ENCODE data around the gene ITGB4.

The ITGB4 gene

GRCh38 chr17:75731086-75731715 lies 9.9 kb downstream of the ITGB4 start:
- no peak for DNase-seq (ENCODE audit: low read depth, low spot score)

GRCh38 chr17:75731716-75732498 lies 10.6 kb downstream of the ITGB4 start:
- no peak for DNase-seq (ENCODE audit: low read depth, low spot score)

- no peak for DNase-seq (ENCODE audit: low read depth, low spot score)
These were observed 12.2 kb downstream of the ITGB4 start for GRCh38 chr17:75733471-75733870.

GRCh38 chr17:75734674-75735294 lies 13.5 kb downstream of the ITGB4 start:
- no peak for DNase-seq (ENCODE audit: low read depth, low spot score)

GRCh38 chr17:75736173-75736835 lies 15.0 kb downstream of the ITGB4 start:
- no peak for DNase-seq (ENCODE audit: low read depth, low spot score)

- DNase-seq (ENCODE audit: low read depth, low spot score), result no peak
These were observed 16.1 kb downstream of the ITGB4 start for GRCh38 chr17:75737133-75737962.

- DNase-seq (ENCODE audit: low read depth, low spot score), result no peak
These were observed 17.1 kb downstream of the ITGB4 start for GRCh38 chr17:75738218-75738802.

GRCh38 chr17:75739174-75739573 lies 17.9 kb downstream of the ITGB4 start:
- no peak for DNase-seq (ENCODE audit: low read depth, low spot score)

- no peak for DNase-seq (ENCODE audit: low read depth, low spot score)
These were observed 18.5 kb downstream of the ITGB4 start for GRCh38 chr17:75739801-75740200.

- DNase-seq (ENCODE audit: low read depth, low spot score), result no peak
These were observed 19.0 kb downstream of the ITGB4 start for GRCh38 chr17:75740215-75740614.

- DNase-seq (ENCODE audit: low read depth, low spot score), result no peak
These were observed 19.4 kb downstream of the ITGB4 start for GRCh38 chr17:75740631-75741077.

- DNase-seq (ENCODE audit: low read depth, low spot score), result no peak
These were observed 21.1 kb downstream of the ITGB4 start for GRCh38 chr17:75742337-75742736.

GRCh38 chr17:75743625-75744206 lies 22.5 kb downstream of the ITGB4 start:
- DNase-seq (ENCODE audit: low read depth, low spot score), result no peak

GRCh38 chr17:75748706-75749105 lies 27.4 kb downstream of the ITGB4 start:
- no peak for DNase-seq (ENCODE audit: low read depth, low spot score)

- peak; percentile 85 for DNase-seq (ENCODE audit: low read depth, low spot score)
These were observed 28.5 kb downstream of the ITGB4 start for GRCh38 chr17:75749545-75750389.

GRCh38 chr17:75750661-75751423 lies 29.6 kb downstream of the ITGB4 start:
- DNase-seq (ENCODE audit: low read depth, low spot score), result no peak

- DNase-seq (ENCODE audit: low read depth, low spot score), result no peak
These were observed 30.6 kb downstream of the ITGB4 start for GRCh38 chr17:75751676-75752404.

GRCh38 chr17:75752405-75752709 lies 31.1 kb downstream of the ITGB4 start:
- DNase-seq (ENCODE audit: low read depth, low spot score), result no peak

Data from activated CD4-positive, CD25-positive, alpha-beta regulatory T cell treated with anti-CD3 and anti-CD28 coated beads, Interleukin-2, amount 50 U/mL, for 16 hours (primary cell).